ENCODE results near the gene CIB4.

The CIB4 gene

DNA sequence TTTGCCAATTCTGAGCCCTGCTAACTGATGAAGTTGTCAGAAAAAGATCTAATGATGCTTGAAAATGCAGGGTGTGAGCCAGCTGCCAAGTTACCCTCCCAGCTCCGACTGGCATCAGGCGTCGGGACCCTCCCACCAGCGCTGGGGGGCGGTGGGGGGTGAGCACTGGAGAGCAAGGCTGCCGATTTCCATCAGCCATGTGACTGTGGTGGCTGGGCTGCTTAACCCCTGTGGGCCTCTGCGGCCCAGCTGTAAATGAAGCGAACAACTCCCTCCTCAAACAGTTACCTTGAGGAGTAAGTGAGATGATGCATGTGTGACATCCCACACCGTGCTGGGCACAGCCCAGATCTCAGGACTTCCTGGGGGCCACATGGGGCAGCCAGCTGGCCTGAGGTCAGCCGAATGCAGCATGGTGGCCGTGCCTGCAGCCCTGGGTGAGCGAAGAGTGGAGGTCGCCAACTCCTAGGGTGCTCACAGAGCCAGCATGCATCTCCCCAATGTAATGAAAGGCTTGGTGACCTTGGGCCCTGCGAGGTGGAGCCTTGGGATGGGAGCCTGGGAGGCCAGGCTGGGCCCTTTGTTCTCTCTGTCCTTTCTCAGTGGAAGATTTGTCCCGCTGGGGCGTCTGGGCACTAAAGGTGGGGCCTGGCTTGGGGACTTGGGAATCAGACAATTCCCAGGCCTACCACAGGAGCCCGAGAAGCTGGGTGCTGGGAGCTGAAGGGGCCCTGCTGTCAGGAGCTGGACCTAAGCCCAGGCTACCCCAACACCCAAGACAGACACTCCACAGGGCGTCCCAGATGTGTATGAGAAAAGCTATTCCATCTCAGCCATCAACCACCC lies 25.1 kb downstream of the CIB4 start:
- Histone ChIP-seq H3K27ac (ENCODE audit: low read depth in 2 of 2, low read length in 2 of 2) (no peak overlapping the region), H3K4me3 (ENCODE audit: low read length in 2 of 2) (no peak overlapping the region), H3K27me3 (ENCODE audit: control insufficient read depth in 2 of 2, insufficient read depth in 2 of 2, low read length in 2 of 2) (no peaks in the 10 kb centered on the region)

DNA sequence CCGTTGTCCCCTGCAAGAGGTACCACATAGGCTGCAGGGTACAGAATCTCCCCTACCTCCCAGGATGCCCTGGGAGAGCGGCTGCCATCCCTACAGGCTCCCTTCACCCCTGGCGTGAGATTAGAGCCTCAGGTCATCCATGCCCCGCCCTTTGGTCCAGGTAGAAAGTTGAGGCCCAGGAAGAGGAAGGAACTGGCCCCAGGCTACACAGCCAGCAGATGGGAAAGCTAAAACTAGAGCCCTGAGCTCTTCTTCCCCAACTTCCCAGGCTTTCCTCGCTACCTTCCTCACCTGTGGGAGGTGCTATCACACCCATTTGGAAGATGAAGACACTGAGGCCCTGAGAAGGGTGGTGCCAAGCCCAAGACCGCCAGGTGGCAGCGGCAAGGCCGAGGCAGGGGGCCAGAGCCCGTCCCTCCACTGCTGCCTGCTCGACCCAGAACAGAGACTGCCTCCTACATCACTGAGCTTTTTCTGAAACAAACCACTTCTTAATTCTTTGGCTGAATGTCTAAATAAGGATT lies 25.8 kb downstream of the CIB4 start:
- Histone ChIP-seq H3K4me1 (ENCODE audit: control insufficient read depth in 2 of 2, insufficient read depth in 2 of 2, low read length in 2 of 2) (peaks cover 2 to 16% of the 10 kb centered on the region in 2 donors), H3K9ac (ENCODE audit: low read depth in 1 of 2, low read length in 2 of 2) (no peak overlapping the region), H3K36me3 (ENCODE audit: control insufficient read depth in 2 of 2, insufficient read depth in 2 of 2, low read length in 2 of 2) (no peaks in the 10 kb centered on the region), H3K9me3 (ENCODE audit: control insufficient read depth in 2 of 2, low read length in 2 of 2) (no peaks in the 10 kb centered on the region), H3K4me3 (ENCODE audit: low read length in 2 of 2) (no peak overlapping the region), H3K27ac (ENCODE audit: low read depth in 2 of 2, low read length in 2 of 2) (no peak overlapping the region), H3K27me3 (ENCODE audit: control insufficient read depth in 2 of 2, insufficient read depth in 2 of 2, low read length in 2 of 2) (no peaks in the 10 kb centered on the region)

More for the DNA sequence above, 25.1 kb downstream of the CIB4 start:
- Histone ChIP-seq H3K9ac (ENCODE audit: low read depth in 1 of 2, low read length in 2 of 2) (no peak overlapping the region), H3K4me1 (ENCODE audit: control insufficient read depth in 2 of 2, insufficient read depth in 2 of 2, low read length in 2 of 2) (peaks cover 2 to 16% of the 10 kb centered on the region in 2 donors), H3K9me3 (ENCODE audit: control insufficient read depth in 2 of 2, low read length in 2 of 2) (no peaks in the 10 kb centered on the region), H3K36me3 (ENCODE audit: control insufficient read depth in 2 of 2, insufficient read depth in 2 of 2, low read length in 2 of 2) (no peaks in the 10 kb centered on the region)

DNA sequence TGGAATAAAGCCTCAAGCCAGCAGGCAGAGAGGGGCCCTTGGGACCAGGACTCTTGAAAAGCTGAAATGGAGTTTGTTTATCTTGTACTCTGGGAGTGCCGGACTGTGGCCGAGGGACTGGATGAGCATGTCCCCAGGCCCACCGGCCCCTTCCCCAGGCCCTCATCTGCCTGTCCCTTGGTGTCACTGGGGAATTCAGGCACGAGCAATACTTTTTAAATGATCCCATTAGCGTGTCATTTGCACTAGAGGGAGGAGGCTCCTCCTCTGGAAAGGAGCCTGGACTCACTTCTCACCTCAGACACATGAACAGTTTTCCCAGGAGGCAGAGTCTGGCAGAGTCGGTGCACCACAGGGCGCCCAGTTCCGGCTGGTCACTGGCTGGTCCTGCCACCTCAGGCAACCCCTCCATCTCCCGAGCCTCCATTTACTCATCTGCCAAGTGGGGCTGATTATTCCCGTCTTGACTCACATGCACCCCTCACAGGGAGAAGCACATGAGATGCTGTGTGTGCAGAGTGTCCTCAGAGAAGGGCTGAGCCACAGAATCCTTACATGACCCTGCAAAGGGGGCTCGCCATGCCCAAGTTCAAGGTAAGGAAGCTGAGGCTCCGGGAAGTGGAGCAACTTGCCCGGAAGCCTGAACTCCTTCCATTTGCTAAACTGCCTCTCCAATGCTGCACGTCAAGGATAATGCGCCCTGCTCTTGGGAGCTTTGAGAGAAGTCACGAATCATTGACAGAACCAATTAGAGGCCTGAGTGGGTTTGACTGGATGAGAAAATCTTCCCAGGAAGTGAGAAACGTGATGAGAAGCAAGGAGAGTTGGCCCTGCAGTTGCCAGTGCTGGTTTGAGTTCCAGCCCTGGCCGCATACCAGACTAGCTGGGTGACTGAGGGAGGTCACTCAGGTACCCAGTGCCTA lies 26.7 kb downstream of the CIB4 start:
- Histone ChIP-seq H3K4me3 (ENCODE audit: low read length in 2 of 2) (no peak overlapping the region), H3K4me1 (ENCODE audit: control insufficient read depth in 2 of 2, insufficient read depth in 2 of 2, low read length in 2 of 2) (peaks cover 2 to 16% of the 10 kb centered on the region in 2 donors), H3K9ac (ENCODE audit: low read depth in 1 of 2, low read length in 2 of 2) (no peak overlapping the region), H3K27me3 (ENCODE audit: control insufficient read depth in 2 of 2, insufficient read depth in 2 of 2, low read length in 2 of 2) (no peaks in the 10 kb centered on the region), H3K27ac (ENCODE audit: low read depth in 2 of 2, low read length in 2 of 2) (no peak overlapping the region), H3K9me3 (ENCODE audit: control insufficient read depth in 2 of 2, low read length in 2 of 2) (no peaks in the 10 kb centered on the region), H3K36me3 (ENCODE audit: control insufficient read depth in 2 of 2, insufficient read depth in 2 of 2, low read length in 2 of 2) (no peaks in the 10 kb centered on the region)

DNA sequence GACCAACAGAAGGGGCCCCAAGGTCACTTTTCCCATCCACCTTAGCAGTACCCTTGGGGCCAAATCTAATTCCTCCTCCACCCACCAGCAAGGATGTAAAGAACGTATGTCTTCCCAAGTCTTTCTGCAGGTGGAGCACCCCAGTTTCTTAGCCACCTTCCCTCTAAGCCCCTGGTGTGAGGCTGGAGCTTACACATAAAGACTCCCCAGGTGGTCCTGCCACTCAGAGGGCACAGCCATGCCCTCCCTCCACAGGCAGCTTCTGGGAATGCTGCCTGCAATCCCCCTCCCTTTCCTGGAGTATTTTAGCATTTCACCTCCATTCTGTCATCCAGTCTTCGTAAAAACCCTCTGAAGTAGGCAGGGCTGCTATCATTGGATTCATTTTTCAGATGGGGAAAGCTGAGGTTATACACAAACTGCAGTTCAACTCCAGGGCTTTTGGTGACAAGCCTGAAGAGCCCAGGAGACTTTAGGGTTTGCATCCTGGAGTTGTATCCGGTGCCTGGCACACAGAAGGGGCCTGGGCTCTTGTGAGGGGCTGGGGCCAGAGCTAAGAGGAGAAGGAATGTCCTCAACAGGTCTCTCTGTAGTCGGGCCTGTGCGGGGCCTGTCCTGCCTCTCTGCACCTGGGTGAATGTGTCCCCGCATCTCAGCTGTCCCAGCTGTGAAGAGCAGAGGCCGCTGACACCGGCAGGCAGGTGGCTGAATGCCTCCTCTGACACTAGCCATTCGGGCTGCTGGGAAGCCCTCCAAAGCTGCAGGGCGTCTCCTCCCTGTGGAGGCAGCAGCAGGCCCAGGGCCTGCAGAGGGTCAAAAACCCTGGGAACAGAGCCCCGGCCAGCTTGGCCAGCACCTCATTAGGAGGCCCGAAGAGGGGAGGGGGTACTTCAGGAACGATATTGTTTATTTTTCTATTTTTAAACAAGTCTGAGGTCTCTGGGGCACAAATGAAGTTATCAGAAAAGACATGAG lies 27.6 kb downstream of the CIB4 start:
- no peak overlapping the region for H3K27ac ChIP-seq (ENCODE audit: low read depth in 2 of 2, low read length in 2 of 2)
- no peaks in the 10 kb centered on the region for H3K36me3 ChIP-seq (ENCODE audit: control insufficient read depth in 2 of 2, insufficient read depth in 2 of 2, low read length in 2 of 2)
- H3K4me3 ChIP-seq (ENCODE audit: low read length in 2 of 2), result no peak overlapping the region
- H3K27me3 ChIP-seq (ENCODE audit: control insufficient read depth in 2 of 2, insufficient read depth in 2 of 2, low read length in 2 of 2), result no peaks in the 10 kb centered on the region
- no peak overlapping the region for H3K9ac ChIP-seq (ENCODE audit: low read depth in 1 of 2, low read length in 2 of 2)
- H3K9me3 ChIP-seq (ENCODE audit: control insufficient read depth in 2 of 2, low read length in 2 of 2), result no peaks in the 10 kb centered on the region
- H3K4me1 ChIP-seq (ENCODE audit: control insufficient read depth in 2 of 2, insufficient read depth in 2 of 2, low read length in 2 of 2), result peaks cover 2 to 16% of the 10 kb centered on the region in 2 donors

DNA sequence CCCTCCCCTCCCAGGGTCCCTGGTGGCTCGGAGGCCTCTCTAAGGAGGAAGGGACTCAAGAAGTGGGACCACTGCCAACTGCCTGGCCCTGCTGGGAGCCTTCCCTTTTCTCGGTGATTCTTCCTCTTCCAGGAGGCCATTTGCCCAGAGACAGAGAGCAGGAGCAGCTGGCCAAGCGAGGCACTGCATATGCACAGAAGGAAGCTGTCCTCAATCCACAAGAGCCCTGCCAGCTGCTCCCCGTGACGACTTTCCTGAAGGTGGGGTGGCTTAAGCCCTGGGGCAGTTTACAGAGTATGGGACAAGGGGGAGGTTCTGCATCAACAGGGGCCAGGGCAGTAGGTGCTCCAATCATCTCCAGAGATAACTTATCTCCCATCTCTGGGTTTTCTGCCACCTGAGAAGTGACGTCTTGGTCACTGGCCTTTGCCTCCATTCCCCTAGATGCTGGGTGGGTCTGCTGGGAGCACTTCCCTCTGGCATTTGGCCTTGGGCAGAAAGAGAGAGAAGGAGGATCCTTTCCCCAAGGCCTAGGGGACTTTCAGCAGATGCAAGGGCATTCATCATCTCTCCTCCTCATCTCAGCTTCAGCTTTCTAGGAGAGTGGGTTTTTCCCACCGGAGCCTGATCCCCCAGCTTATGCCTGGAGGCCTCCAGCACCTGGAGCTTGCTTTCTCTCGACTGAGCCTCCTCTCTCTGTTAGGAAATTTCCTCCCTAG lies 28.5 kb downstream of the CIB4 start:
- Histone ChIP-seq H3K4me1 (ENCODE audit: control insufficient read depth in 2 of 2, insufficient read depth in 2 of 2, low read length in 2 of 2) (peaks cover 2 to 16% of the 10 kb centered on the region in 2 donors), H3K27ac (ENCODE audit: low read depth in 2 of 2, low read length in 2 of 2) (no peak overlapping the region), H3K9me3 (ENCODE audit: control insufficient read depth in 2 of 2, low read length in 2 of 2) (no peaks in the 10 kb centered on the region), H3K36me3 (ENCODE audit: control insufficient read depth in 2 of 2, insufficient read depth in 2 of 2, low read length in 2 of 2) (no peaks in the 10 kb centered on the region), H3K4me3 (ENCODE audit: low read length in 2 of 2) (no peak overlapping the region), H3K9ac (ENCODE audit: low read depth in 1 of 2, low read length in 2 of 2) (no peak overlapping the region), H3K27me3 (ENCODE audit: control insufficient read depth in 2 of 2, insufficient read depth in 2 of 2, low read length in 2 of 2) (no peaks in the 10 kb centered on the region)

DNA sequence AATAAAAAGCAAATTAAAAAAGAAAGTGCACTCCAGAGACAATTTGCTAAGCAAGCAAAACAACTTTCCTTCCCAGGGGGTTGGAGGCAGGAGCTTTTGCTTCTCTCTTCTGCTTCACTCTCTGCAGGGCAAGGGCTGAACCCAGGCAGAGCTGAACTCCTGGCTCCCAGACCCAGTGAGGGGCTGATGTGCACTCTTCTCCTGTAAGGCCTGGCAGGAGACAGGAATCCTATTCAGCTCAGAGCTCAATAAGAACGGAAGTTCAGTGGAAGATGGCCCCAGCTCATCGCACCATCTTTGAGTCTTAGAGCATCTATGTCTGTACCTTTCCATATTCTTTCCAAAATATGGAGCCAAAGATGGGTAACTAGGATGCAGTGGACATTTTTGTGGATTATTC lies 29.1 kb downstream of the CIB4 start:
- Histone ChIP-seq H3K9me3 (ENCODE audit: control insufficient read depth in 2 of 2, low read length in 2 of 2) (no peaks in the 10 kb centered on the region), H3K36me3 (ENCODE audit: control insufficient read depth in 2 of 2, insufficient read depth in 2 of 2, low read length in 2 of 2) (no peaks in the 10 kb centered on the region), H3K27ac (ENCODE audit: low read depth in 2 of 2, low read length in 2 of 2) (no peak overlapping the region), H3K4me1 (ENCODE audit: control insufficient read depth in 2 of 2, insufficient read depth in 2 of 2, low read length in 2 of 2) (peaks cover 2 to 16% of the 10 kb centered on the region in 2 donors), H3K27me3 (ENCODE audit: control insufficient read depth in 2 of 2, insufficient read depth in 2 of 2, low read length in 2 of 2) (no peaks in the 10 kb centered on the region), H3K9ac (ENCODE audit: low read depth in 1 of 2, low read length in 2 of 2) (no peak overlapping the region), H3K4me3 (ENCODE audit: low read length in 2 of 2) (no peak overlapping the region)

DNA sequence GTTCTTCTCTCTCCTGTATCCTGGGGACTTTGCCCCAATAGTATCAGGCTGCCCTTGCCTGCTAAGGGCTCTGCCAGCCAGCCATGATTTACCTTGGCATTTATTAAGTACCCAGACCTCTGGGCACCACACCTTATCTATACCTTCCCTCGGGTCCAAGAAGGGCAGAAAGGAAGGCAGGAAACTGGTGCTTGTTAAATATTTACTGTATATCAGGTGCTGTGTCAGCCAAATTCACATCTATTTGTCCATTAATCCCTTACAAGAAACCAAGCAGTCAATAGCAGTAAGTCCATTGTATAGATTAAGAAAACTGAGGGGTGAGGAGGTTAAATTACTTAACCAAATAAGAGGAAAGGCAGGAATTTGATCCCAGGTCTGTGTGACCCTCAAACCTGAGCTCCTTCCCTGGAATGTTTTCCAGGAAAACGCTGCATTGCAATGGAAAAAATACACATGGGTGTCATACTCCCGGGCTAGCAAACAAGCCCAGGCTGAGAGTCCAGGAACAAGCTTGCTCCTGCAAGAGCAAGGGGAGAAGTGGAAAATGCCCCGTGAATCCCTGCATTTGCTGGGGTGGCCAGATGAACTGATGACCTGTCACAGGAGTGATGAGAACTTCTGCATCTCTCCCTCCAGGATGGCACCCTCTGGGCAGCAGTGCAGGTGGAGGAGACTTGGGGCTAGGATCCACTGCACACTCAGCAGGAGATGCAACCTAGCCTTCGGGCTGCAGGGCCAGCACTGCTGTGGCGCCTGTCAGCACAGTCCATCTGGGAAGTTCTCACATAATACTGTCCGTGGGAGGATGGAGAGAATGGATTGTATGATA lies 30.4 kb downstream of the CIB4 start:
- no peak overlapping the region for H3K27ac ChIP-seq (ENCODE audit: low read depth in 2 of 2, low read length in 2 of 2)
- no peaks in the 10 kb centered on the region for H3K9me3 ChIP-seq (ENCODE audit: control insufficient read depth in 2 of 2, low read length in 2 of 2)
- H3K4me1 ChIP-seq (ENCODE audit: control insufficient read depth in 2 of 2, insufficient read depth in 2 of 2, low read length in 2 of 2), result peaks cover 2 to 16% of the 10 kb centered on the region in 2 donors
- H3K4me3 ChIP-seq (ENCODE audit: low read length in 2 of 2), result no peak overlapping the region
- H3K9ac ChIP-seq (ENCODE audit: low read depth in 1 of 2, low read length in 2 of 2), result no peak overlapping the region
- H3K36me3 ChIP-seq (ENCODE audit: control insufficient read depth in 2 of 2, insufficient read depth in 2 of 2, low read length in 2 of 2), result no peaks in the 10 kb centered on the region
- H3K27me3 ChIP-seq (ENCODE audit: control insufficient read depth in 2 of 2, insufficient read depth in 2 of 2, low read length in 2 of 2), result no peaks in the 10 kb centered on the region

DNA sequence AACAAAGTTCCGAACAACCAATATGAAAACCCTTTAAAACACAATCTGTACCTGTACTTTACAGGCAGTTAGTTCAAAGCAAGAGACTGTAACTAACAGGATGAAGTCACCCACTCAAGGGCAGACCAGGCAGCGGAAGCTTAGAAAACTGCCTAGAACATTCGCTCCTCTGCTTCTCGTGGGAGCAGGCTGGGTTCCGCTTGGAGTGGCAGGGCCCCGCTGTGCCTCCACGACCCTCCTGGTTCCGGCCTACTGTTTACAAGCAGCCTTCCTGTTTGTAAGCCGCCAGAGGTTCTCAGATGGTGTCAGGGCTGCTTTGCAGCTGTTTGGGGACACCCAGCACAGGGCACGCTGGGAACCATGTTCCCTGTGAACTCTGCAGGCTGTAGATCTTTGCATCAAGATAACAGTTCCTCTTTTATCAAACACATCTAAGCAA lies 31.3 kb downstream of the CIB4 start:
- no peaks in the 10 kb centered on the region for H3K36me3 ChIP-seq (ENCODE audit: control insufficient read depth in 2 of 2, insufficient read depth in 2 of 2, low read length in 2 of 2)
- no peaks in the 10 kb centered on the region for H3K9me3 ChIP-seq (ENCODE audit: control insufficient read depth in 2 of 2, low read length in 2 of 2)
- H3K27me3 ChIP-seq (ENCODE audit: control insufficient read depth in 2 of 2, insufficient read depth in 2 of 2, low read length in 2 of 2), result no peaks in the 10 kb centered on the region
- peaks cover 2 to 13% of the 10 kb centered on the region in 2 donors for H3K4me1 ChIP-seq (ENCODE audit: control insufficient read depth in 2 of 2, insufficient read depth in 2 of 2, low read length in 2 of 2)
- no peak overlapping the region for H3K27ac ChIP-seq (ENCODE audit: low read depth in 2 of 2, low read length in 2 of 2)
- no peak overlapping the region for H3K4me3 ChIP-seq (ENCODE audit: low read length in 2 of 2)
- H3K9ac ChIP-seq (ENCODE audit: low read depth in 1 of 2, low read length in 2 of 2), result no peak overlapping the region
